CD14-positive monocyte (primary cell): ENCODE data around the gene GBX1. TPM values are rescaled to one million over a fixed set of nuclear protein-coding genes. Genes with fewer than 3 reads are reported as not detected.

Source experiments
- DNase-seq, 3 donors: peaks; one replicate each; pipeline ENCODE4 v3.0.0-alpha.2; 2011 to 2022
- H2AFZ ChIP-seq: 2 replicates; pipeline ENCODE4 v1.6.0; 2012; ENCODE audit warnings: mild to moderate bottlenecking, low read depth, low read length, inconsistent platforms; ENCODE audit not compliant: insufficient read depth, poor library complexity, severe bottlenecking
- H3K27ac ChIP-seq, 2 donors: 1 replicate in 1 of 2; 2 replicates in 1 of 2; pipeline ENCODE4 v1.5.1; 2012 to 2013; ENCODE audit warnings: low read length in 2 of 2, control low read depth in 1 of 2, inconsistent platforms in 1 of 2, low read depth in 1 of 2, mild to moderate bottlenecking in 1 of 2
- H3K27me3 ChIP-seq, 2 donors: one replicate each; pipeline versions ENCODE4 v1.6.0 to v1.6.1; 2011 to 2013; ENCODE audit warnings: low read length in 2 of 2; ENCODE audit not compliant: control insufficient read depth in 2 of 2, insufficient read depth in 2 of 2
- H3K36me3 ChIP-seq, 2 donors: replicated peaks in 1 of 2; 1 replicate in 1 of 2; 2 replicates in 1 of 2; pipeline versions ENCODE4 v1.5.1 to v1.6.1; 2012 to 2013; ENCODE audit warnings: low read length in 2 of 2, control low read depth in 1 of 2, inconsistent platforms in 1 of 2, mild to moderate bottlenecking in 1 of 2; ENCODE audit not compliant: insufficient read depth in 2 of 2, control insufficient read depth in 1 of 2
- H3K4me1 ChIP-seq, 2 donors: 1 replicate in 1 of 2; 2 replicates in 1 of 2; pipeline versions ENCODE4 v1.5.1 to v1.6.1; 2012 to 2013; ENCODE audit warnings: low read length in 2 of 2, control low read depth in 1 of 2, inconsistent platforms in 1 of 2, mild to moderate bottlenecking in 1 of 2, moderate library complexity in 1 of 2; ENCODE audit not compliant: insufficient read depth in 2 of 2, control insufficient read depth in 1 of 2
- H3K4me2 ChIP-seq: replicated peaks from 2 replicates; pipeline ENCODE3; 2012; ENCODE audit warnings: low read length, moderate library complexity, mild to moderate bottlenecking; ENCODE audit not compliant: poor library complexity, severe bottlenecking; ENCODE audit errors: extremely low read depth
- H3K4me3 ChIP-seq, 3 experiments: fragments of 200-600 bp in 1 of 3; sonication (generic) in 1 of 3; replicated peaks in 1 of 3; 1 replicate in 2 of 3; 2 replicates in 1 of 3; pipeline ENCODE4 v1.5.1; 2011 to 2013; ENCODE audit warnings: low read length in 3 of 3, mild to moderate bottlenecking in 3 of 3, control low read depth in 2 of 3, low read depth in 2 of 3, inconsistent platforms in 1 of 3, moderate library complexity in 1 of 3
- H3K79me2 ChIP-seq: 2 replicates; pipeline ENCODE4 v1.6.0; 2012; ENCODE audit warnings: mild to moderate bottlenecking, control low read depth, inconsistent platforms, low read length, moderate library complexity; ENCODE audit not compliant: insufficient read depth
- H3K9ac ChIP-seq: 2 replicates; pipeline ENCODE4 v1.6.0; 2017; ENCODE audit warnings: low read length, mild to moderate bottlenecking; ENCODE audit not compliant: insufficient read depth, poor library complexity, severe bottlenecking
- H3K9me3 ChIP-seq, 2 donors: replicated peaks in 1 of 2; 1 replicate in 1 of 2; 2 replicates in 1 of 2; pipeline versions ENCODE4 v1.5.1 to v1.6.1; 2012 to 2013; ENCODE audit warnings: low read length in 2 of 2, control low read depth in 1 of 2; ENCODE audit not compliant: control insufficient read depth in 1 of 2, insufficient read depth in 1 of 2
- H4K20me1 ChIP-seq: 2 replicates; pipeline ENCODE4 v1.6.0; 2012; ENCODE audit warnings: mild to moderate bottlenecking, low read length, control low read depth, moderate library complexity; ENCODE audit not compliant: insufficient read depth
- H3K27ac Mint-ChIP-seq, 7 donors: one replicate each; pipeline ENCODE4 v1.8.0; 2020; ENCODE audit warnings: mild to moderate bottlenecking in 7 of 7, mixed read lengths in 7 of 7, moderate library complexity in 6 of 7, inconsistent platforms in 2 of 7
- H3K27me3 Mint-ChIP-seq, 3 donors: one replicate each; pipeline ENCODE4 v1.8.0; 2021 to 2022; ENCODE audit warnings: low read depth in 3 of 3, mild to moderate bottlenecking in 3 of 3, mixed read lengths in 3 of 3, moderate library complexity in 3 of 3, inconsistent platforms in 1 of 3
- H3K36me3 Mint-ChIP-seq, 2 donors: one replicate each; pipeline ENCODE4 v1.8.0; 2020; ENCODE audit warnings: mixed read lengths in 2 of 2, inconsistent platforms in 1 of 2, mild to moderate bottlenecking in 1 of 2
- H3K4me1 Mint-ChIP-seq: one replicate; pipeline ENCODE4 v1.8.0; 2020; ENCODE audit warnings: mild to moderate bottlenecking, mixed read lengths
- H3K4me3 Mint-ChIP-seq, 2 donors: one replicate each; pipeline ENCODE4 v1.8.0; 2020; ENCODE audit warnings: mild to moderate bottlenecking in 2 of 2, mixed read lengths in 2 of 2, moderate library complexity in 1 of 2
- H3K9me3 Mint-ChIP-seq, 7 donors: one replicate each; pipeline ENCODE4 v1.8.0; 2020 to 2022; ENCODE audit warnings: mixed read lengths in 7 of 7, mild to moderate bottlenecking in 6 of 7, moderate library complexity in 6 of 7, inconsistent platforms in 2 of 7
- WGBS: methylation state at CpG from one replicate; pipeline ENCODE4 v1.1.5; 2013; ENCODE audit warnings: missing lambda C conversion rate; ENCODE audit not compliant: insufficient coverage; 5-methylcytosine and 5-hydroxymethylcytosine counted together
- intact Hi-C, 2 donors: fragments of 100-400 bp; cut with micrococcal nuclease; formaldehyde crosslinking; loops; one replicate each; pipeline versions ENCODE4 v1.15.0 to v1.15.1; 2023
- polyA plus RNA-seq, 3 donors: library from polyadenylated mRNA; depleted of rRNA in 1 of 3; unstranded in 2 of 3; stranded (reverse) in 1 of 3; fragments of 300-500 nt in 2 of 3; fragments of >200 nt in 1 of 3; fragmentation: Illumina TruSeq in 2 of 3; gene quantifications; 1 replicate in 2 of 3; 2 replicates in 1 of 3; pipeline ENCODE4 v1.2.3, GENCODE V29; 2012 to 2021
- TF ChIP-seq, protein P1 (sequence below): fragments of 200-600 bp; IDR thresholded peaks from one replicate; pipeline ENCODE4 v1.8.0; 2022; ENCODE audit warnings: antibody characterized with exemption, mild to moderate bottlenecking

GBX1 gene
- polyA plus RNA-seq, 3 donors, result not detected

DNA sequence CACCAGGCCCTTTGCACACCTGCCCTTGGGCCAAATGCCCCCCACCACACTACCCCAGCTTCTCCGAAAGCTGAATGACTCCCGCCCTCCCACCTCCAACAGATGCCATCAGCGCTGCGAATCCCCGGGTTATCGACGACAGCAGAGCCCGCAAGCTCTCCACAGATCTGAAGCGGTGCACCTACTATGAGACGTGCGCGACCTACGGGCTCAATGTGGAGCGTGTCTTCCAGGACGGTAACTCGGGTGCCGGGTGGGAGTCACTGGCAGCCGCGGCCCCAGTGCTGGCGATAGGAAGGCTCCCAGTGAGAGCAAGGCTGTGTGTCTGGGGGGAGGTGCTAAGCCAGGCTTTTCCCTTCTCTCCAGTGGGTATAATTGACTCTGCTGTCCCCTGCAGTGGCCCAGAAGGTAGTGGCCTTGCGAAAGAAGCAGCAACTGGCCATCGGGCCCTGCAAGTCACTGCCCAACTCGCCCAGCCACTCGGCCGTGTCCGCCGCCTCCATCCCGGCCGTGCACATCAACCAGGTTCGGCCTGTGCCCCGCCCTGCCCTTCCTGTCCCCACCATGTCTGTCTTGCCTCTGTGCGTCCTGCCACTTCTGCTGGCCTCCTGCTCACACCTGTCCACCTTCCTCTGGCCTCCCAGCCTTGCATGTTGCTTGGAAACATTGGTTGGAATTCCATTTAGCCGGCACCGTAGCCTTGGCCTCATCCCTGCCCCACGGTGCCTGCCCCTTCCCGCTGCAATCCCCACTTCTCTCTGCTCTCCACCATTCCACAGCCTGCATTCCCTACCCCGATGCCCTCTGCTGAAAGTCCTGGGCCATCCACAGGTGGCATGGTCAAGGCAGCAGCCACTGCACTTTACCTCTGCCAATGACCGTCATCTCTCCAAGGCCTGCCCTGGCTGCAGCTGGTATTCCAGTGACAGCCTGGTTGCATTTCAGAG is 49.1 kb downstream of the GBX1 start:
- TF ChIP-seq, protein P1, sequence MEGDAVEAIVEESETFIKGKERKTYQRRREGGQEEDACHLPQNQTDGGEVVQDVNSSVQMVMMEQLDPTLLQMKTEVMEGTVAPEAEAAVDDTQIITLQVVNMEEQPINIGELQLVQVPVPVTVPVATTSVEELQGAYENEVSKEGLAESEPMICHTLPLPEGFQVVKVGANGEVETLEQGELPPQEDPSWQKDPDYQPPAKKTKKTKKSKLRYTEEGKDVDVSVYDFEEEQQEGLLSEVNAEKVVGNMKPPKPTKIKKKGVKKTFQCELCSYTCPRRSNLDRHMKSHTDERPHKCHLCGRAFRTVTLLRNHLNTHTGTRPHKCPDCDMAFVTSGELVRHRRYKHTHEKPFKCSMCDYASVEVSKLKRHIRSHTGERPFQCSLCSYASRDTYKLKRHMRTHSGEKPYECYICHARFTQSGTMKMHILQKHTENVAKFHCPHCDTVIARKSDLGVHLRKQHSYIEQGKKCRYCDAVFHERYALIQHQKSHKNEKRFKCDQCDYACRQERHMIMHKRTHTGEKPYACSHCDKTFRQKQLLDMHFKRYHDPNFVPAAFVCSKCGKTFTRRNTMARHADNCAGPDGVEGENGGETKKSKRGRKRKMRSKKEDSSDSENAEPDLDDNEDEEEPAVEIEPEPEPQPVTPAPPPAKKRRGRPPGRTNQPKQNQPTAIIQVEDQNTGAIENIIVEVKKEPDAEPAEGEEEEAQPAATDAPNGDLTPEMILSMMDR, result no peak
- Histone ChIP-seq H3K36me3 (peaks cover 43 to 72% of the 10 kb centered on the region in 2 donors), H3K4me2 (no peak overlapping the region), H3K4me3 (no peak overlapping the region), H3K27me3 (peaks cover 2 to 20% of the 10 kb centered on the region in 2 donors), H3K9me3 (no peaks in the 10 kb centered on the region), H4K20me1 (peaks cover 81% of the 10 kb centered on the region), H3K9ac (no peak overlapping the region), H2AFZ (no peak overlapping the region), H3K79me2 (peaks cover 3% of the 10 kb centered on the region), H3K27ac (no peak overlapping the region), H3K4me1 (peaks cover 3 to 7% of the 10 kb centered on the region in 2 donors)
- 97% methylated on average over 38 of the region's 38 CpGs for WGBS
- H3K27me3 Mint-ChIP-seq, result peaks cover 16 to 20% (median 20%) of the 10 kb centered on the region in 3 donors
- peak overlapping the region in 1 of 7 donors; percentile 84 for H3K27ac Mint-ChIP-seq
- H3K4me1 Mint-ChIP-seq, result peaks cover 3% of the 10 kb centered on the region
- DNase-seq, result no peak
- H3K4me3 Mint-ChIP-seq, result no peak overlapping the region
- peaks cover 0 to 4% (median 2%) of the 10 kb centered on the region in 7 donors for H3K9me3 Mint-ChIP-seq
- peaks cover 61 to 64% of the 10 kb centered on the region in 2 donors for H3K36me3 Mint-ChIP-seq
- intact Hi-C loops, result loop anchor here in 1 of 2 donors (10.0 kb wide), 1 partner anchor 224 kb away; no protein-coding TSS in a partner anchor

DNA sequence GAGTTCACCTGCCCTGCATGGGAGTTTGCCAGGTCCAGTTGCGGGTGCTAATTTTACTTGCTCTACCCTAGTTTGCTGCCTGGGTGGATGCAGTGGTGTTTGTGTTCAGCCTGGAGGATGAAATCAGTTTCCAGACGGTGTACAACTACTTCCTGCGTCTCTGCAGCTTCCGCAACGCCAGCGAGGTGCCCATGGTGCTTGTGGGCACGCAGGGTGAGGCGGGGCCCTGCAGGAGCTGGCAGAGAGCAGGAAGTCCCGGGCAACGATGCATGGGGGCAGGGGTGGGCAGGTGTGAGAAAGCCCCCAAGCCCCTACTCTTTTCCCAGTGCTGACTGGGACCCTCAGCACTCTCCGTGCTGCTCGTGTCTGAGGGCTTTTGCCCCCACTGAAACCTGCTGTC is 49.9 kb downstream of the GBX1 start:
- no peak for DNase-seq
- peaks cover 3 to 7% of the 10 kb centered on the region in 2 donors for H3K4me1 ChIP-seq
- H2AFZ ChIP-seq, result no peak overlapping the region
- H3K9ac ChIP-seq, result no peak overlapping the region
- WGBS, result 66% methylated on average over 8 of the region's 12 CpGs
- H3K4me3 ChIP-seq, result no peak overlapping the region
- TF ChIP-seq, protein P1, result no peak
- H3K27ac Mint-ChIP-seq, result no peak overlapping the region
- peaks cover 21 to 27% (median 21%) of the 10 kb centered on the region in 3 donors for H3K27me3 Mint-ChIP-seq
- peaks cover 38 to 67% of the 10 kb centered on the region in 2 donors for H3K36me3 ChIP-seq
- no peaks in the 10 kb centered on the region for H3K9me3 ChIP-seq
- H3K27ac ChIP-seq, result no peak overlapping the region
- H4K20me1 ChIP-seq, result peaks cover 87% of the 10 kb centered on the region
- intact Hi-C loops, result loop anchor here in 1 of 2 donors (10.0 kb wide), 1 partner anchor 223 kb away; no protein-coding TSS in a partner anchor
- H3K9me3 Mint-ChIP-seq, result peaks cover 0 to 4% (median 2%) of the 10 kb centered on the region in 7 donors
- no peak overlapping the region for H3K4me2 ChIP-seq
- H3K27me3 ChIP-seq, result peaks cover 2 to 21% of the 10 kb centered on the region in 2 donors
- peaks cover 3% of the 10 kb centered on the region for H3K4me1 Mint-ChIP-seq
- peaks cover 61 to 67% of the 10 kb centered on the region in 2 donors for H3K36me3 Mint-ChIP-seq
- H3K79me2 ChIP-seq, result peaks cover 3% of the 10 kb centered on the region
- H3K4me3 Mint-ChIP-seq, result no peak overlapping the region
